PC-3 (cell line): ENCODE data around the gene RPL27. TPM values are rescaled to one million over a fixed set of nuclear protein-coding genes. Genes with fewer than 3 reads are reported as not detected.

ENCODE experiments used
- ATAC-seq: fragments of 200-7000 bp; cut with Tn5 transposase; 2 replicates; pipeline ENCODE4 v1.9.1; 2020; ENCODE audit warnings: mild to moderate bottlenecking, moderate library complexity
- BruUV-seq: library from RNA; stranded (reverse); fragments of 400-500 nt; replicated peaks from 2 replicates; lab custom pipeline; 2021; lab: Mats Ljungman, UMichigan
- CTCF ChIA-PET: fragments of 300-600 bp; sonication (Branson Sonifier 250); formaldehyde crosslinking; loops from one replicate; lab custom pipeline; 2022; ENCODE audit warnings: antibody characterized with exemption; lab: Charles Lee
- POLR2A ChIA-PET: fragments of 300-600 bp; sonication (Branson Sonifier 250); formaldehyde crosslinking; loops from one replicate; lab custom pipeline; 2022; ENCODE audit warnings: antibody characterized with exemption; ENCODE audit not compliant: unreplicated experiment; lab: Charles Lee
- DNase-seq: peaks from one replicate; pipeline ENCODE4 v3.0.0-alpha.2; 2015
- H2AFZ ChIP-seq: fragments of 300-600 bp; sonication (generic); 2 replicates; pipeline ENCODE4 v1.6.0; 2016; ENCODE audit warnings: antibody characterized with exemption, low read length
- H3F3A ChIP-seq: fragments of 300-600 bp; sonication (generic); one replicate; pipeline ENCODE4 v1.6.0; 2017; ENCODE audit warnings: antibody characterized with exemption, low read length, control low read depth, mild to moderate bottlenecking; ENCODE audit not compliant: unreplicated experiment
- H3K27ac ChIP-seq: fragments of 300-600 bp; sonication (generic); 2 replicates; pipeline ENCODE4 v1.5.1; 2016; ENCODE audit warnings: mild to moderate bottlenecking, low read length
- H3K27me3 ChIP-seq: fragments of 300-600 bp; sonication (generic); 2 replicates; pipeline ENCODE4 v1.6.1; 2016; ENCODE audit warnings: low read length, mixed read lengths
- H3K36me3 ChIP-seq: fragments of 300-600 bp; sonication (generic); 2 replicates; pipeline ENCODE4 v1.6.1; 2016; ENCODE audit warnings: low read depth, mixed run types, low read length, mixed read lengths
- H3K4me1 ChIP-seq: fragments of 300-600 bp; sonication (generic); 2 replicates; pipeline ENCODE4 v1.5.1; 2016; ENCODE audit warnings: low read length; ENCODE audit not compliant: insufficient read depth
- H3K4me2 ChIP-seq: fragments of 300-600 bp; sonication (generic); 2 replicates; pipeline ENCODE4 v1.6.0; 2016; ENCODE audit warnings: low read length
- H3K4me3 ChIP-seq: fragments of 300-600 bp; sonication (generic); 2 replicates; pipeline ENCODE4 v1.5.1; 2016; ENCODE audit warnings: mild to moderate bottlenecking, low read length, mixed read lengths
- H3K79me2 ChIP-seq: fragments of 300-600 bp; sonication (generic); 2 replicates; pipeline ENCODE4 v1.6.1; 2017; ENCODE audit warnings: low read length, mixed read lengths
- H3K9ac ChIP-seq: fragments of 300-600 bp; sonication (generic); 2 replicates; pipeline ENCODE4 v1.6.0; 2016; ENCODE audit warnings: mild to moderate bottlenecking, low read length
- H3K9me2 ChIP-seq: fragments of 300-600 bp; sonication (generic); replicated peaks from 2 replicates; pipeline ENCODE4 v1.6.1; 2016; ENCODE audit warnings: mixed run types, low read length, mixed read lengths
- H3K9me3 ChIP-seq: fragments of 300-600 bp; sonication (generic); 2 replicates; pipeline ENCODE4 v1.6.1; 2016; ENCODE audit warnings: low read length, mixed read lengths
- H4K20me1 ChIP-seq: fragments of 300-600 bp; sonication (generic); 2 replicates; pipeline ENCODE4 v1.6.1; 2016; ENCODE audit warnings: low read length, mixed read lengths
- CTCF ChIP-seq: fragments of 300-600 bp; sonication (generic); conservative IDR thresholded peaks from 2 replicates; pipeline ENCODE4 v1.5.1; 2017; ENCODE audit warnings: antibody characterized with exemption, low read depth, mild to moderate bottlenecking, low read length
- EZH2 ChIP-seq: fragments of 300-600 bp; sonication (generic); IDR thresholded peaks from one replicate; pipeline ENCODE4 v1.6.1; 2017; ENCODE audit warnings: antibody characterized with exemption, mild to moderate bottlenecking, low read length; ENCODE audit not compliant: unreplicated experiment
- EZH2phosphoT487 ChIP-seq: fragments of 300-600 bp; sonication (generic); IDR thresholded peaks from 2 replicates; pipeline ENCODE4 v1.6.1; 2018; ENCODE audit warnings: mild to moderate bottlenecking, antibody characterized with exemption, low read length, borderline replicate concordance
- intact Hi-C: fragments of 100-400 bp; cut with micrococcal nuclease; formaldehyde crosslinking; loops from 2 replicates; pipeline ENCODE4 v1.9.0; 2023
- total RNA-seq: library from RNA; depleted of rRNA; stranded (reverse); fragments of >200 nt; gene quantifications from 2 replicates; pipeline ENCODE4 v1.2.3, GENCODE V29; 2014

RPL27 gene
- total RNA-seq, 1 experiment from 2014 or later, result 784 TPM

DNA sequence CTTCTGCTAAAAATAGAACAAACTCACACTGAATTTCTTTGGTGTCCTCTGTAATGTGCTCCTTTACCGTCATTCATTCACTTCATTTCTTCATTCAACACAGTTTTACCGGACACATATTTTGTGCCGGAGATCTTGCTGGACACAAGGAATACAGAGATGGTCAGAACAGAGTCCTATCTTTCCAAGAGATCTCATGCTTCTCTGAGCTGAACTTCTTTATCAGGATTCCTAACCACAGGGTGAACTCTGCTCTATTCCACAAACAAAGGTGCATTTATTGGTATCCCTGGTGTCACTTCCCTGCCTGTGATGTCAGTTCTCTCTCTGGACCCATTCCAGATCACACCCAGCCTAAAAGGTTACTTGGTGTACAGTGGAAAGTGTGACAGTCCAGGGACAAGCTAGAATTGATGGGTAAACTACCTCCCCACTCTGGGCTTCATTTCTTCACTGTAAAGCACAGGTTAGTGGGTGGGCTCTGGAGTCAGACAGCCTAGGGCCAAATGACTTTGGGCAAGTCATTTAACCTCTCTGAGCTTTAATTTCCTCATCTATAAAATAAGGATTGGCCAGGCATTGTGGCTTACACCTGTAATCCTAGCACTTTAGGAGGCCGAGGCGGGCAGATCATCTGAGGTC, 12.6 kb downstream of the RPL27 start:
- Histone ChIP-seq H3K27ac (peak overlapping the region; percentile 86), H3K27me3 (no peaks in the 10 kb centered on the region), H3K9me2 (no peaks in the 10 kb centered on the region), H3K9me3 (no peaks in the 10 kb centered on the region), H3K36me3 (no peaks in the 10 kb centered on the region), H4K20me1 (no peaks in the 10 kb centered on the region), H3K4me1 (peaks cover 14% of the 10 kb centered on the region), H3K4me3 (peak overlapping the region; percentile 30; the same call in 1 of the 2 replicates), H3K4me2 (peak overlapping the region; percentile 66), H3K79me2 (no peaks in the 10 kb centered on the region), H3F3A (no peaks in the 10 kb centered on the region), H2AFZ (no peak overlapping the region), H3K9ac (peak overlapping the region; percentile 52)
- ATAC-seq (peak; percentile 53), DNase-seq (peak; percentile 83)
- ChIA-PET POLR2A (no interaction called here), CTCF (no interaction called here)
- no peak for TF ChIP-seq EZH2phosphoT487
- no peak for TF ChIP-seq CTCF
- no peak for TF ChIP-seq EZH2
- BruUV-seq, result no TSS peak
- intact Hi-C loops, result no loop called here

GRCh38 chr17:43011728-43012472, 13.7 kb downstream of the RPL27 start:
- no peak for DNase-seq

More at GRCh38 chr17:43011728-43012472, 13.7 kb downstream of the RPL27 start:
- intact Hi-C loops, result no loop called here
- Histone ChIP-seq H3K27ac (peak overlapping the region; percentile 86), H4K20me1 (no peaks in the 10 kb centered on the region), H3K27me3 (no peaks in the 10 kb centered on the region), H3K4me1 (peaks cover 12% of the 10 kb centered on the region), H3K4me3 (no peak overlapping the region), H3K79me2 (no peaks in the 10 kb centered on the region), H3K9me2 (no peaks in the 10 kb centered on the region), H3K9me3 (no peaks in the 10 kb centered on the region), H3K36me3 (no peaks in the 10 kb centered on the region), H2AFZ (no peak overlapping the region), H3F3A (no peaks in the 10 kb centered on the region), H3K9ac (no peak overlapping the region), H3K4me2 (no peak overlapping the region)
- no TSS peak for BruUV-seq
- no peak for TF ChIP-seq CTCF
- no peak for TF ChIP-seq EZH2
- TF ChIP-seq EZH2phosphoT487, result no peak
- ChIA-PET CTCF (no interaction called here), POLR2A (interaction anchor here (0.8 kb wide), 1 partner anchor 14 kb away, joined by 7 read pairs; the partner anchor contains the start of gene RPL27)
- no peak for ATAC-seq
